C4-2B (cell line): Measurements from ENCODE around the gene TMIGD1.
"Not testable (repeated sequence)": the region's sequence is repeated elsewhere in the genome, so short reads cannot be mapped to it uniquely, and the experiment has no call there.

Source experiments
- CTCF ChIP-seq: fragments of 450-650 bp; conservative IDR thresholded peaks from 2 replicates; pipeline ENCODE4 v1.5.1; 2017; ENCODE audit warnings: mild to moderate bottlenecking
- ZFX ChIP-seq: fragments of 450-650 bp; IDR thresholded peaks from 2 replicates; pipeline ENCODE4 v1.6.1; 2017

- TF ChIP-seq CTCF, ZFX: not testable (repeated sequence)
These were observed 9.4 kb upstream of the TMIGD1 start for GRCh38 chr17:30343244-30343643.
